ENCODE data around the gene COG1. TPM values are rescaled to one million over a fixed set of nuclear protein-coding genes. Genes with fewer than 3 reads are reported as not detected.

Gene COG1
- total and polyA plus RNA-seq, 2 of the 8 experiments (the other 6 are each of a cell fraction or from before 2014, with no cell fraction given): 11.0 to 19.5 TPM

DNA sequence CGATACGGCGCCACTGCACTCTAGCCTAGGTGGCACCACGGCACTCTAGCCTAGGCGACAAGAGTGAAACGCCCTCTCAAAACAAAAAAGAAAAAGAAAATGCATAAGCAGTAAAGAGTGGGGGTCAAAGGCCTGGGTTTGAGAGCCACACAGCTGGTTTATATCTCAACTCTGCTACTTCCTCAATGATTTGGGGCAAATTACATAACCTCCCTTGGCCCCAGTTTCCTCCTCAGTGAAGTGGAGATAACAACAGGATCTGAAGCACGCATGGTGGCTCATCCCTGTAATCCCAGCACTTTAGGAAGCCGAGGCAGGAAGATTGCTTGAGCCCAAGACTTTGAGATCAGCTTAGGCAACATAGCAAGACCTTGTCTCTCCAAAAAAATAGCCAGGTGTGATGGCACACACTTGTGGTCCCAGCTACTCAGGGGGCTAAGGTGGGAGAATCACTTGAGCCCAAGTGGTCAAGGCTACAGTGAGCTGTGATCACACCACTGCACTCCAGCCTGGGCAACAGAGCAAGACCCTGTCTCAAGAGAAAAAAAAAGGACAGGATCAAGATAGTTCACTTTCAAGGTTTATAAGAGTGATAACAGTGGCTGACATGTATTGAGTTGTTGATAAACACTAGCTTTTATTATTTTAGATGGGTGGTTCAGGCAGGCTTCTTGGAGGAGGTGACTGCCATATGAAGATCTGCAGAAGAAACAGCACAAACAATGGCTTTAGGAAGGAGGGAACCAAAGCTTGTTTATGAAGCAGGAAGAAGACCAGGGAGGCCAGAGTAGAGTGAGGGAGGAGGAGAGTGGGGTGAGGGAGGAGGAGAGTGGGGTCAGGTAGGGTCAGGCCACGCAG, 8.5 kb upstream of the COG1 start:
- H2BK20ac ChIP-seq (ENCODE audit: low read length): no peak overlapping the region
- H3K14ac ChIP-seq (ENCODE audit: insufficient read length): no peak overlapping the region
- CTCF ChIA-PET (ENCODE audit: partially characterized antibody): interaction anchor here (0.7 to 10.4 kb wide), 6 partner anchors 19 to 624 kb away, joined by 3 to 87 read pairs (median 4); partner anchors contain the start of gene SSTR2
- FAIRE-seq: no peak
- H2BK120ac ChIP-seq (replicated peaks; ENCODE audit: low read depth, low read length): no peak overlapping the region
- no peaks in the 10 kb centered on the region for H3K27me3 ChIP-seq (replicated peaks in 1 of 4; ENCODE audit: control insufficient read depth in 3 of 4, extremely low read depth in 1 of 4, insufficient read depth in 3 of 4, low read length in 3 of 4)
- no peaks in the 10 kb centered on the region for H3K9me3 ChIP-seq (ENCODE audit: insufficient read depth in 2 of 2, low read depth in 1 of 2, low read length in 1 of 2)
- H2AK5ac ChIP-seq (ENCODE audit: low read depth, low read length): no peak overlapping the region
- H3K4me3 ChIP-seq (ENCODE audit: extremely low read depth in 1 of 4, insufficient read depth in 2 of 4, low read depth in 3 of 4, low read length in 4 of 4): no peak overlapping the region
- H3K18ac ChIP-seq (ENCODE audit: extremely low read depth, low read length): no peak overlapping the region; the same call in 1 of the 2 replicates
- peaks cover 0 to 3% (median 0%) of the 10 kb centered on the region in 4 experiments; a peak in 2 of 8 replicates for H3K36me3 ChIP-seq (ENCODE audit: control insufficient read depth in 2 of 4, insufficient read depth in 4 of 4, low read length in 3 of 4)
- no peak overlapping the region for H3K23ac ChIP-seq (ENCODE audit: insufficient read length)
- no peak overlapping the region for H3K4ac ChIP-seq (replicated peaks; ENCODE audit: insufficient read length, low read depth, low read length)
- H3K4me1 ChIP-seq (replicated peaks in 1 of 4; ENCODE audit: control insufficient read depth in 3 of 4, insufficient read depth in 4 of 4, low read length in 3 of 4): 0 out of 7 replicates have a peak, but pooled peaks cover 0 to 2% (median 0%) of the 10 kb centered on the region in 4 experiments
- WGBS, 2 experiments (ENCODE audit: extremely low coverage in 1 of 2, insufficient coverage in 1 of 2, insufficient read length in 1 of 2, insufficient replicate concordance in 2 of 2, low coverage in 1 of 2, low lambda C conversion rate in 2 of 2, missing lambda C conversion rate in 1 of 2): 94% methylated on average over 9 of the region's 9 CpGs; no CpG with 5 or more reads in 1 of the 2 experiments
- no peak overlapping the region for H2BK5ac ChIP-seq (ENCODE audit: low read depth, low read length)
- no peak overlapping the region for H2BK12ac ChIP-seq (ENCODE audit: low read depth, low read length)
- H3K56ac ChIP-seq (replicated peaks; ENCODE audit: insufficient read length, low read depth, low read length): no peak overlapping the region
- no peaks in the 10 kb centered on the region for H4K20me1 ChIP-seq (replicated peaks in 1 of 2; ENCODE audit: control insufficient read depth in 1 of 2, insufficient read depth in 2 of 2, low read length in 2 of 2)
- no peak overlapping the region for H3K4me2 ChIP-seq (ENCODE audit: insufficient read depth in 1 of 2, low read depth in 2 of 2, low read length in 2 of 2)
- no peak overlapping the region for H4K91ac ChIP-seq (replicated peaks; ENCODE audit: insufficient read length, low read length)
- H2AFZ ChIP-seq (ENCODE audit: low read length): no peak overlapping the region
- no peaks in the 10 kb centered on the region; a peak in 1 of 4 replicates for H3K79me2 ChIP-seq (ENCODE audit: control insufficient read depth in 1 of 2, insufficient read depth in 2 of 2, low read length in 2 of 2)
- H3K79me1 ChIP-seq (ENCODE audit: low read depth, low read length): no peaks in the 10 kb centered on the region
- H3K9ac ChIP-seq (replicated peaks in 1 of 4; ENCODE audit: extremely low read depth in 1 of 4, low read depth in 3 of 4, low read length in 3 of 4): no peak overlapping the region
- no peak overlapping the region for H2BK15ac ChIP-seq (ENCODE audit: low read length)
- POLR2A ChIA-PET (ENCODE audit: partially characterized antibody): interaction anchor here (0.8 to 1.5 kb wide), 4 partner anchors 13 to 58 kb away, joined by 3 to 5 read pairs (median 4); no protein-coding TSS in a partner anchor
- no peak overlapping the region for H4K5ac ChIP-seq (ENCODE audit: insufficient read length, low read depth, low read length)
- H3K27ac ChIP-seq (ENCODE audit: low read depth, low read length): no peak overlapping the region
- no peak overlapping the region for H4K8ac ChIP-seq (ENCODE audit: extremely low read depth, insufficient read depth, low read length)
- no peaks in the 10 kb centered on the region for H3K23me2 ChIP-seq (ENCODE audit: low read depth, low read length)
- DNase-seq (ENCODE audit: low read depth in 1 of 2, low spot score in 2 of 2): no peak
- TF ChIP-seq SUZ12 (IDR thresholded peaks at IDR 0.05; ENCODE audit: low read length) (no peak), SP2 (IDR thresholded peaks at IDR 0.05; ENCODE audit: low read length) (no peak), POU5F1 (IDR thresholded peaks at IDR 0.05; ENCODE audit: low read depth, low read length) (no peak), POLR2AphosphoS5 (IDR thresholded peaks at IDR 0.05; ENCODE audit: low read depth, low read length) (no peak), TCF12 (IDR thresholded peaks at IDR 0.05; ENCODE audit: low read depth, low read length) (no peak), SP4 (IDR thresholded peaks at IDR 0.05; ENCODE audit: low read length) (no peak), HDAC2 (IDR thresholded peaks at IDR 0.05; ENCODE audit: borderline replicate concordance in 1 of 2, low read depth in 2 of 2, low read length in 2 of 2) (no peak), GTF2F1 (IDR thresholded peaks at IDR 0.05; ENCODE audit: borderline replicate concordance, low read depth, low read length) (no peak)
- TF ChIP-seq, protein P1, sequence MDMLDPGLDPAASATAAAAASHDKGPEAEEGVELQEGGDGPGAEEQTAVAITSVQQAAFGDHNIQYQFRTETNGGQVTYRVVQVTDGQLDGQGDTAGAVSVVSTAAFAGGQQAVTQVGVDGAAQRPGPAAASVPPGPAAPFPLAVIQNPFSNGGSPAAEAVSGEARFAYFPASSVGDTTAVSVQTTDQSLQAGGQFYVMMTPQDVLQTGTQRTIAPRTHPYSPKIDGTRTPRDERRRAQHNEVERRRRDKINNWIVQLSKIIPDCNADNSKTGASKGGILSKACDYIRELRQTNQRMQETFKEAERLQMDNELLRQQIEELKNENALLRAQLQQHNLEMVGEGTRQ (IDR thresholded peaks at IDR 0.05; ENCODE audit: low read length): no peak
